HG03342 (cell line): ENCODE data around the gene ZFP1.

ENCODE experiments used
- ATAC-seq: cut with Tn5 transposase; IDR thresholded peaks from one replicate; pipeline ENCODE4 v1.9.1; 2021; ENCODE audit warnings: mild to moderate bottlenecking, moderate library complexity; ENCODE audit not compliant: unreplicated experiment

The ZFP1 gene

GRCh38 chr16:75148311-75149195 is at the start of gene ZFP1:
Gene ZFP1, plus strand, starts transcription at chr16:75148524. Its CDS starts 4,428 bp downstream, at chr16:75152952.
- ATAC-seq = peak; percentile 81

- no peak for ATAC-seq
Measured at GRCh38 chr16:75099075-75099667, 49.2 kb upstream of the ZFP1 start.

- ATAC-seq = no peak
Measured at GRCh38 chr16:75099738-75100602, 48.4 kb upstream of the ZFP1 start.

GRCh38 chr16:75100603-75100990 is 47.7 kb upstream of the ZFP1 start:
- ATAC-seq = no peak

GRCh38 chr16:75101635-75102034 is 46.7 kb upstream of the ZFP1 start:
- no peak for ATAC-seq

GRCh38 chr16:75102595-75102994 is 45.7 kb upstream of the ZFP1 start:
- no peak for ATAC-seq

- no peak for ATAC-seq
Measured at GRCh38 chr16:75103994-75104393, 44.3 kb upstream of the ZFP1 start.

- no peak for ATAC-seq
Measured at GRCh38 chr16:75104836-75105235, 43.5 kb upstream of the ZFP1 start.

- no peak for ATAC-seq
Measured at GRCh38 chr16:75105306-75106061, 42.8 kb upstream of the ZFP1 start.

GRCh38 chr16:75106351-75107274 is 41.7 kb upstream of the ZFP1 start:
- ATAC-seq = no peak

- no peak for ATAC-seq
Measured at GRCh38 chr16:75107505-75107904, 40.8 kb upstream of the ZFP1 start.

- ATAC-seq = no peak
Measured at GRCh38 chr16:75108792-75109731, 39.3 kb upstream of the ZFP1 start.

GRCh38 chr16:75109732-75110243 is 38.5 kb upstream of the ZFP1 start:
- no peak for ATAC-seq

GRCh38 chr16:75110637-75111513 is 37.4 kb upstream of the ZFP1 start:
- peak; percentile 56 for ATAC-seq

GRCh38 chr16:75111514-75111940 is 36.8 kb upstream of the ZFP1 start:
- ATAC-seq = peak; percentile 3

- ATAC-seq = no peak
Measured at GRCh38 chr16:75111961-75112733, 36.2 kb upstream of the ZFP1 start.
